ENCODE data around the gene EPB41L4A. TPM values are rescaled to one million over a fixed set of nuclear protein-coding genes. Genes with fewer than 3 reads are reported as not detected.

The EPB41L4A gene
- total RNA-seq, 1 donor from 2014 or later: 2.7 TPM

DNA sequence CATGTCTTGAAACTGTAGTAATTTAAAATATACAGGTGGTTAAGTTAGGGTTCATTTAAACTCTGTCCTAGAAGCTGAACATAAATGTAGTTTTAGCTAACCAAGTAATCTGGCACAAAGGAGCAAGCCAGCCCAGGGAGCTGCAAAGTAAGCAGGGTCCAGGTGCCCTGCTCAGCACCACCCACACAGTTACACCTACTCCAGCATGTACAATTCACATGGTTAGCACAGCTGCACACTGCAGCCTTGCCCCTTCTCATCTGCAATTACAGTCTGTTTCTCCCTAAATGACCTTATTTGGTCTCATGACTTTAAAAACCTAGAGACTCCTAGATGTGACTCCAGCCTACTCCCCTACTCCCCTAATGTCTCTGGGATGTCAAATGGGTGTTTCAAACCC, 128.4 kb downstream of the EPB41L4A start:
- H3K36me3 Mint-ChIP-seq (ENCODE audit: unreplicated experiment): no peaks in the 10 kb centered on the region
- H3K27ac Mint-ChIP-seq (ENCODE audit: unreplicated experiment): no peak overlapping the region
- no peak overlapping the region for H3K4me3 Mint-ChIP-seq (ENCODE audit: unreplicated experiment)
- H3K4me1 Mint-ChIP-seq (ENCODE audit: unreplicated experiment): no peaks in the 10 kb centered on the region
- H3K9me3 Mint-ChIP-seq (ENCODE audit: unreplicated experiment): no peaks in the 10 kb centered on the region
- no peak for DNase-seq (ENCODE audit: extremely low spot score, unreplicated experiment)
- TF ChIP-seq, protein P1, sequence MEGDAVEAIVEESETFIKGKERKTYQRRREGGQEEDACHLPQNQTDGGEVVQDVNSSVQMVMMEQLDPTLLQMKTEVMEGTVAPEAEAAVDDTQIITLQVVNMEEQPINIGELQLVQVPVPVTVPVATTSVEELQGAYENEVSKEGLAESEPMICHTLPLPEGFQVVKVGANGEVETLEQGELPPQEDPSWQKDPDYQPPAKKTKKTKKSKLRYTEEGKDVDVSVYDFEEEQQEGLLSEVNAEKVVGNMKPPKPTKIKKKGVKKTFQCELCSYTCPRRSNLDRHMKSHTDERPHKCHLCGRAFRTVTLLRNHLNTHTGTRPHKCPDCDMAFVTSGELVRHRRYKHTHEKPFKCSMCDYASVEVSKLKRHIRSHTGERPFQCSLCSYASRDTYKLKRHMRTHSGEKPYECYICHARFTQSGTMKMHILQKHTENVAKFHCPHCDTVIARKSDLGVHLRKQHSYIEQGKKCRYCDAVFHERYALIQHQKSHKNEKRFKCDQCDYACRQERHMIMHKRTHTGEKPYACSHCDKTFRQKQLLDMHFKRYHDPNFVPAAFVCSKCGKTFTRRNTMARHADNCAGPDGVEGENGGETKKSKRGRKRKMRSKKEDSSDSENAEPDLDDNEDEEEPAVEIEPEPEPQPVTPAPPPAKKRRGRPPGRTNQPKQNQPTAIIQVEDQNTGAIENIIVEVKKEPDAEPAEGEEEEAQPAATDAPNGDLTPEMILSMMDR (IDR thresholded peaks at IDR 0.05): no peak
- no peaks in the 10 kb centered on the region for H3K27me3 Mint-ChIP-seq (ENCODE audit: unreplicated experiment)

DNA sequence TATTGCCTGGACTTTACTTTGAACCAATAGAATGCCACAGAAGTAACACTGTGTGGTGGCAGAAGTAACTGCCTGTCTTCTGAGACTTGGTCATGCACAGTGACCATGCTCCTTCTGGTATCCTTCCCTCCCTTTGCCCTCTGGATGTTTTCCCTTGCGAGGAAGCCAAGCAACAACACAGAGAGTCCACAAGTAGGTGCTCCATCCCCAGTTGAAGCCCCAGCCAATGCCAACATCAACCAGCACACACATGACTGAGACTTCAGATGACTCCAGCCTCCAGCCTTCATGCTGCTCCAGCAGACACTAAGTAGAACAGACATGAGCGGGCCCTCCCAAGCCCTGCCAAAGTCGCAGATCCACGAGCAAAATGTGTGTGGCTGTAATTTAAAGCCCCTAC, 129.6 kb downstream of the EPB41L4A start:
- no peaks in the 10 kb centered on the region for H3K36me3 Mint-ChIP-seq (ENCODE audit: unreplicated experiment)
- no peak overlapping the region for H3K27ac Mint-ChIP-seq (ENCODE audit: unreplicated experiment)
- no peak overlapping the region for H3K4me3 Mint-ChIP-seq (ENCODE audit: unreplicated experiment)
- TF ChIP-seq, protein P1 (IDR thresholded peaks at IDR 0.05): no peak
- H3K4me1 Mint-ChIP-seq (ENCODE audit: unreplicated experiment): no peaks in the 10 kb centered on the region
- no peaks in the 10 kb centered on the region for H3K27me3 Mint-ChIP-seq (ENCODE audit: unreplicated experiment)
- DNase-seq (ENCODE audit: extremely low spot score, unreplicated experiment): no peak
- no peaks in the 10 kb centered on the region for H3K9me3 Mint-ChIP-seq (ENCODE audit: unreplicated experiment)

DNA sequence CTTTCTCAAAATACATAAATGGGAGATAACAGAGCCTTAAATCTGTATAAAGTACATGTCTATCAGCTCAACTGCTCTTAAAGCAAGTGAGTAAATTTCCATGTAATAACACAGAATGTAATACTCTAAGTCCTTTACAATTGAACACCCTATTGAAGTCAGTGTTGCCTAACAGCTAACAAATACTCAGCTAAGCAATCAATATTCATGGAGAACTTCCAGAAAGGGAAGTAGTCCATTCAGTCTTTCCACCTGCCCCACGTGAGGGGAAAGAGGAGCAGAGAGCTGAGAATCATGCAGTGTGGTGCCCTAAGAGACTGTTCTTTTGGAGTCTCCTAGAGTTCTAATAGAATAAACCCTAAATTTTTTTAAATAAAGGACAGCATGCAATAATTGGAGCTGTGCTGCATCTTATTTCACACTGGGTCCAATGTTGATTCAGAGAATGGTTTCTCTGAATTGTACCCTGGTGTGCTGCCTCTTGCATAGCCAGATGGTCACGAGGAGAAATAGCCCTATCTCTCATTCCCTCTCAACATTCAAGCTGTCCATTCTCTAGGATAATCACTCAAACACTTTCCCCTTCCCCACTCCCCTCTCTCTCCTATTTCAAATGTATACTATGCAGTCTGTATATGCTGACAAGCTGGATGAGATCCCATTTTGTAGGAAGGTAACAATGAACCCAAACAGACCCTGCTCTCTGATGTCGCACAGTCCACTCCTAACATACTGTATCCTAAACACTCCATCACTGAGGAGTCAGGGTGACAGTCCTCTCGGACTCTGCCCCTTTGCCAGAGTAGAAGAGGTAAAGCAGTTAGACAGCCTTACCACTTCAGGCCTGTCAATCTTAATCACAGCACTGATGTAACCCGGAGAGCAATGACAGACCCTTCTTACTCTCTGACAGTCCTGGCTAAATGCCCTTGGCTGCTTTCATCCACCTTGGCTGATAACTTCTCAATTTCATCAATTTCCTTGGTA, 134.8 kb downstream of the EPB41L4A start:
- Mint-ChIP-seq H3K4me3 (ENCODE audit: unreplicated experiment) (no peak overlapping the region), H3K36me3 (ENCODE audit: unreplicated experiment) (no peaks in the 10 kb centered on the region), H3K27me3 (ENCODE audit: unreplicated experiment) (no peaks in the 10 kb centered on the region), H3K4me1 (ENCODE audit: unreplicated experiment) (no peaks in the 10 kb centered on the region), H3K27ac (ENCODE audit: unreplicated experiment) (no peak overlapping the region), H3K9me3 (ENCODE audit: unreplicated experiment) (no peaks in the 10 kb centered on the region)
- no peak for DNase-seq (ENCODE audit: extremely low spot score, unreplicated experiment)
- TF ChIP-seq, protein P1 (IDR thresholded peaks at IDR 0.05): no peak

DNA sequence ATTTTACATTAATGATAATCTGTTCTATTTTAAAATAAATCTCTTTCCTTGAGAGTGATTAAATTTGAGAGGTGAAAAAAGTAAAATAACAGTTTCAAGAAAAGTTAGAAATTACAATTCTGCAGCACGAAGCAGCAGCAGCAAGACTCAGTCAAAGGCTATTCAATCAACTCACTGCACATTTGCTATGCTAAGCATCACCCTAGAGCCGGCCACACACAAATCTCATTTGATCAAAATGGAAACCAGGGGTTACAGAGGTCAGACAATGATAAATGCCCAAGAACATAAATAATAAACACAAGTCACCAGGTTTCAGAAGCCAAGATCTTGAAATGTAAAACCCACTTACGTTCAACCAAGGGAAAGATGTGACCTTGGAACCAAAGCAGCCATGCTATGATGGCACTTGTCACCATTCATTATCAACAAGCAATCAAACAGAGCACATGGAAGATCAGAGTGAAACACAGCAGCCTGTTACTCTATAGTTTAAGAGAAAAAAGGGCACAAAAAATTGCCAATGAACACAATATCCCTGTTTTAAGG, 136.0 kb downstream of the EPB41L4A start:
- TF ChIP-seq, protein P1 (IDR thresholded peaks at IDR 0.05): no peak
- Mint-ChIP-seq H3K4me3 (ENCODE audit: unreplicated experiment) (no peak overlapping the region), H3K27me3 (ENCODE audit: unreplicated experiment) (no peaks in the 10 kb centered on the region), H3K27ac (ENCODE audit: unreplicated experiment) (no peak overlapping the region), H3K9me3 (ENCODE audit: unreplicated experiment) (no peaks in the 10 kb centered on the region), H3K36me3 (ENCODE audit: unreplicated experiment) (no peaks in the 10 kb centered on the region), H3K4me1 (ENCODE audit: unreplicated experiment) (no peaks in the 10 kb centered on the region)
- no peak for DNase-seq (ENCODE audit: extremely low spot score, unreplicated experiment)

DNA sequence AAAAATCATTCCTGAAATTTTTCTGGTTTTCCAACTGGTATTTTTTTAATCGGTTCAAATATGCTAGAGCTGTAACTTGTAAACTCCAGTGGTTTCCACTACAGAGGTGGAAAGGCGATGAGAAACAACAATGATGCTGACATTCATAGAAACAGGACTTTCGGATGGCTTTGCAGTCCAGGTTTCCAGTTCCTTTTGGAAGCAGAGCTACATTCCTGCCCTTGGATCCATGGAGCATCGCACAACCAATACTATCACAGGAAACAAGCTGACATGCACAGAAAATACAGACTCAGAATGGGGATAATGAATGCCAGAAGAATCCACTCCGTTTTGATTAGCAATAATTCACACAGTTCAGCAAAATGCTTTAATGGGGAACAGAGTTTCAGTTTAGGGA, 140.0 kb downstream of the EPB41L4A start:
- Mint-ChIP-seq H3K9me3 (ENCODE audit: unreplicated experiment) (no peaks in the 10 kb centered on the region), H3K27ac (ENCODE audit: unreplicated experiment) (no peak overlapping the region), H3K4me3 (ENCODE audit: unreplicated experiment) (no peak overlapping the region), H3K27me3 (ENCODE audit: unreplicated experiment) (no peaks in the 10 kb centered on the region), H3K4me1 (ENCODE audit: unreplicated experiment) (no peaks in the 10 kb centered on the region), H3K36me3 (ENCODE audit: unreplicated experiment) (no peaks in the 10 kb centered on the region)
- no peak for DNase-seq (ENCODE audit: extremely low spot score, unreplicated experiment)
- TF ChIP-seq, protein P1 (IDR thresholded peaks at IDR 0.05): no peak

Data from osteocyte (in vitro differentiated cells).